Activated naive CD8-positive, alpha-beta T cell treated with anti-CD3 and anti-CD28 coated beads for 36 hours (primary cell): ENCODE results near the gene WIF1. TPM values are rescaled to one million over a fixed set of nuclear protein-coding genes. Genes with fewer than 3 reads are reported as not detected.

Experiments
- DNase-seq: peaks from one replicate; pipeline ENCODE4 v3.0.0; 2021
- H3K27ac Mint-ChIP-seq: one replicate; pipeline ENCODE4 v1.8.0; 2022; ENCODE audit warnings: mild to moderate bottlenecking, moderate library complexity, mixed read lengths
- H3K27me3 Mint-ChIP-seq: one replicate; pipeline ENCODE4 v1.8.0; 2022; ENCODE audit warnings: mild to moderate bottlenecking, mixed read lengths
- H3K36me3 Mint-ChIP-seq: one replicate; pipeline ENCODE4 v1.8.0; 2021; ENCODE audit warnings: mild to moderate bottlenecking, mixed read lengths
- H3K4me1 Mint-ChIP-seq: one replicate; pipeline ENCODE4 v1.8.0; 2021; ENCODE audit warnings: mixed read lengths
- H3K4me3 Mint-ChIP-seq: one replicate; pipeline ENCODE4 v1.8.0; 2022; ENCODE audit warnings: mild to moderate bottlenecking, moderate library complexity, mixed read lengths
- H3K9me3 Mint-ChIP-seq: one replicate; pipeline ENCODE4 v1.8.0; 2022; ENCODE audit warnings: mixed read lengths
- total RNA-seq, 2 experiments: library from RNA; stranded (reverse); gene quantifications; one replicate each; pipeline ENCODE4 v1.2.3, GENCODE V29; 2021

The WIF1 gene
- total RNA-seq, 2 experiments from 2014 or later = 0.10 TPM

DNA sequence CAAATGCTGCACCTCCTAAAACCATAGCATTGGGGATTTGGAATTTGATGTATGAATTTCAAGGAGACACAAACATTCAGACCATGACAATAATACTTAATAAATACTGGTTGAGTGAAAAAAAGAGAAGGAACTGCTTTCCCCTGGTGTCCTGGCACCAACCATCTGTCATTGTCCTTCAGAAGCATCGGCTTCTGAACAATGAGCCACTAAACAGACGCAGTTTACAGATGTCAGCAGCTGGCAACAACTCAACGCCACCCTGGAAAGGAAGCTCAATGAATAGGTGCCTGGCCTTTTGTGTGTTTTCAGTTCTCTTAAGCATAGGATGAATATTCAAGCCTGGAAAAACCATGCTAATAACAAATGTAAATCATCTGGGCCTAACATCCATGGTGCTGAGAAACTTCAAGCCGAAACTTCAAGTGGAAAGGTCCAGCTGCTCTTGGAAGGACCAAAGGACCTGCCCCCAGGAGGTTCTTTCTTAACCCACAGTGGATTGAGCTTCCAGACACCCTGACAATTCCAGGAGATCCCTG is 101.3 kb downstream of the WIF1 start:
- Mint-ChIP-seq H3K27me3 (peaks cover 16% of the 10 kb centered on the region), H3K36me3 (no peaks in the 10 kb centered on the region), H3K4me3 (no peak overlapping the region), H3K4me1 (no peaks in the 10 kb centered on the region), H3K27ac (no peak overlapping the region), H3K9me3 (no peaks in the 10 kb centered on the region)
- no peak for DNase-seq

DNA sequence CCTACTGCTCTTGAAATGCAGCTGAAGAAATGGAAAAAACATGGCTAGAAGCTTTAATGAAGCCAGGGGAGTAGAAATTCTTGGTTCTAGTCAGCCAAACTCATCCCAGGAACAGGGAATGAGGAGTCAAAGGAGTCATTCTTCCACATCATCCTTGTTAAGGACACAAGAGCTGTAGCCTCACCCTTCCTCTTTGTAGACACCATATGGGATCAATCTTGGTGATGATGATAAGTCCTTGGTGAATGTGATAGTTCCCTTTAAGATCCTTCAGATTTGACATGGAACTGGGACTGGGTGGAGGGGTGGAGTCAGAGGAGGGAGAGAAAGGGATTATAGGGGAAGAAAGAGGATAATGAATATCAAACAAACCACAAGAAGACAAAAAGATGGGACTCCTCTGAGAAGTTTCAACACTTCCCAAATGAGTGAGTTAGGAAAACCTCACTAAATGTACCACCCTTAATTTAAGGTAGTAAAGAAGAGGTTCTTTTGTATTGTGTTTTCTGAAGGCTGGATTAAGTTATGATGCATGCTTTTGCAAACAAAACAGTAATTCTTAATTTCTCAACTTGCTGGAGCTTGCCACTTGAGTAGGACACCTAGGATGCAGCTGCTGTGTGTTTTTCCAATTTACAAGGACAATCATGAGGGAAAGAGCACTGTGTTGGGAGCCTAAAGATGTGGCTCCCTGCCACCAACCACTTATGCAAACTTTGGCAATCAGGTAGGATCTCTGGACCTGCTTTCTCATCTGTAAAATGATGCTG is 104.0 kb downstream of the WIF1 start:
- Mint-ChIP-seq H3K4me3 (no peak overlapping the region), H3K9me3 (no peaks in the 10 kb centered on the region), H3K27ac (no peak overlapping the region), H3K27me3 (peaks cover 15% of the 10 kb centered on the region), H3K36me3 (no peaks in the 10 kb centered on the region), H3K4me1 (no peaks in the 10 kb centered on the region)
- DNase-seq = no peak

DNA sequence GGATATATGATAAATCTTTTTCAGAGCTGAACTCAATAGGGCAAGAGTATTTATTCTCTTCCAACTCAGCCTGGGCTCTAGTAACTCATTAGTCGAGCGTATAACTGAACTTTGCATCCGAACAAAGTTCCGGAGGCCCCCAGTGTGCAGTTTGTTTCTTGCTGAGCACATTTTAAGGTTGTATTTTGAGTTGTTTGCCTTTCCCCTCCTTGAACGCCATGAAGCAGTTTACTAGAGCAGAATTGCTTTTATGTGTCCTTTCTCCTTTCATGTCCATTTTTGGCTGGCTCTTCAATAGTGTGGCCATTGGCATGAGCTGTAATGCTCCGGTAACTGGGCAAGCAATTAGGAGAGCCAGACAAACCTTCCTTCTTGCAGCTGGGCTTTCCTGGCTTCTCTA is 105.3 kb downstream of the WIF1 start:
- no peak for DNase-seq
- H3K27me3 Mint-ChIP-seq = peaks cover 20% of the 10 kb centered on the region
- H3K36me3 Mint-ChIP-seq = no peaks in the 10 kb centered on the region
- no peaks in the 10 kb centered on the region for H3K4me1 Mint-ChIP-seq
- no peak overlapping the region for H3K27ac Mint-ChIP-seq
- H3K4me3 Mint-ChIP-seq = no peak overlapping the region
- no peaks in the 10 kb centered on the region for H3K9me3 Mint-ChIP-seq

DNA sequence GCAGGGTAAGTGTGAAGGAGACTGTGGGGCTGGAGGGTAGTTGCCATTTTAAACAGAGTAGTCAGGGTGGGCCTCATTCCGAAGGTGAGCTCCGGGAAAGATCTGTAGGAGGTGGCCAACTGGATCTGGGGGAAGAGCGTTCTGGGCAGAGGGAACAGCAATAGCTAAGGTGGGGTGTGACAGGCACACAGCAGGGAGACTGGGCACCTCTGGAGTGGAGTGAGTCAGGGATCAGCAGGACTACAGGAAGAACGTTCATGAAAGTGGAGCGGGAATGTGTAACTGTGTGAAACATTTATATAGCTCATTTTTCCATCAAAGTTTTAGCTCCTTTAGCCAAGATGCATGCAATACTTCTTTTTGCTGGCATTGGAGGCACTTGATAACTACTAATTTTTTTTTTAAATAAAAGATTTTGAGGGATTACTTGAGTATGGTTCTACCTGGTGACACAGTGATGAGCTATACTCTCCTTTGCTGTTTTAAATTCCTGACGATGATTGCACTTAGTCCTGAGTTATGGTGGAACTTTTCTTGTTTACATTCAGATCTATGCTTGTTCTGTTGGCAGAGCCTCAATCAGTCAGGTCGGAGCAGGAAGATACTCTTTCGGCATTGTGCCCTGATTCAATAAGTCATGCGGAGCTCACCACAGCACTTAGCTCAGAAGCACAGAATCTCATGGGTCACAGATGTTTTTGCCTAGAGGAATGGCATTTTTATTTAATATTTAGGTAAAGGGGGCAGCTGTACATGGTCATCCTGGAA is 106.4 kb downstream of the WIF1 start:
- Mint-ChIP-seq H3K4me1 (no peaks in the 10 kb centered on the region), H3K9me3 (no peaks in the 10 kb centered on the region), H3K27ac (no peak overlapping the region), H3K27me3 (peaks cover 20% of the 10 kb centered on the region), H3K4me3 (no peak overlapping the region), H3K36me3 (no peaks in the 10 kb centered on the region)
- no peak for DNase-seq

DNA sequence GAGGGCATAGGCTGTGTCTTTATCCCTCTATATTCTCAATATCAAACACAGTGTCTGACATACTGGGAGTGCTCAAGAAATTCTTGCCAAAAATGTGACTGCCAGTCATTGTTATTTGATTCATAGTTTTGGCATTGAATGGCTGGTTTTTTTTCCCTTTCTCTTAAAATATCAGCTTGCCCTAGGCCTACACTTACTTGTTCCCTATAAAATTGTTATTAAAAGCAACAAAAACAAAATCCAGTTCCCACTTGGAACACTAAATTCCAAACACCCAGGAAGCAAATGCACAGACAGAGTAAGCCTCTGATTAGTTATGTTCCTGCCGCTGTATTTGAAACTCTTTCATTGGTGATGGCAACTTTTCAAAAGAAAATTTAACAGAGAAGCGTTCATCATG is 110.7 kb downstream of the WIF1 start:
- no peak for DNase-seq
- Mint-ChIP-seq H3K36me3 (no peaks in the 10 kb centered on the region), H3K27me3 (peaks cover 17% of the 10 kb centered on the region), H3K27ac (no peak overlapping the region), H3K4me1 (no peaks in the 10 kb centered on the region), H3K4me3 (no peak overlapping the region), H3K9me3 (no peaks in the 10 kb centered on the region)

DNA sequence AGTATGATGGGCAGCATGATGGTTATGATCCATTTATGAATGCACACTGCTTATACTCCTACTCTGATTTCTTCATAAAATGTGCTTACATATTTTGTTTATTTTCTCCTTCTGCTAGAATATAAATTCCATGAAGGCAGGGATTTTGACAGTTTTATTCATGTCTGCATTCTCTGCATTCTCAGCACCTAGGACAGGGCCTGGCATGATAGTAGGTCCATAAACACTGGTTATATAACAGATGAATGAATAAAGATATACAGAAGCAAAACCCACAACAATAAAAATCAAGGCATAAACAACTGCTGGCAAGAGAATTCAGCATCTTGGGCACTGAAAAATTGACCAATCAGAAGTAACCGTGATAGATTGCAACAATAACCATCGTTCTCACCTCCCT is 115.4 kb downstream of the WIF1 start:
- H3K36me3 Mint-ChIP-seq = no peaks in the 10 kb centered on the region
- no peak overlapping the region for H3K27ac Mint-ChIP-seq
- no peak for DNase-seq
- H3K4me3 Mint-ChIP-seq = no peak overlapping the region
- no peaks in the 10 kb centered on the region for H3K4me1 Mint-ChIP-seq
- peaks cover 17% of the 10 kb centered on the region for H3K27me3 Mint-ChIP-seq
- no peaks in the 10 kb centered on the region for H3K9me3 Mint-ChIP-seq

DNA sequence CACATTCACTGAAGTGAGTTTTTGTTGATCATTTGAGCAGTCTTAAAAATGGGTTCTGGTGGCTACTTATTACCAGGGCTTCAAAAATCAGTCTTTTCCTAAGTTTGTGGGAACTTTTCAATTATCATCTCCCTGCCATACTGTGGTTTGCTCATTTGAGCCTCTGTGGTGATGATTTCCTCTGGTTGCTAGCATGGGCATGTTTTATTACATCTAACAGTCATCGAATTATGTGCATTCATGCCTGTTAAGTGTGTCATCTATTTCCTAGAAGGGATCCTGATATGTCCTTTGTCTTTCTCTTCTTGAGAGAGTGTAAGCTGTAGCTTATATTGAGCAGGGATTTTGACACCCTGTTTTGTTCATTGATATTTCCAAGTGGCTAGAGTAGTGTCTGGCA is 116.8 kb downstream of the WIF1 start:
- no peak for DNase-seq
- Mint-ChIP-seq H3K4me3 (no peak overlapping the region), H3K36me3 (no peaks in the 10 kb centered on the region), H3K27me3 (peaks cover 21% of the 10 kb centered on the region), H3K9me3 (no peaks in the 10 kb centered on the region), H3K27ac (no peak overlapping the region), H3K4me1 (no peaks in the 10 kb centered on the region)

Other genes with a start within 250 kb of the WIF1 start
- 10 to 100 TPM; 21.2 to 21.3 TPM for gene LEMD3, start 48.3 kb upstream of the WIF1 start, total RNA-seq
- not detected for gene MSRB3, start 157.4 kb upstream of the WIF1 start, total RNA-seq